DMS53 (cell line): Measurements from ENCODE around the gene CPD.
"Not testable (repeated sequence)": the region's sequence is repeated elsewhere in the genome, so short reads cannot be mapped to it uniquely, and the experiment has no call there.

Experiments
- DNase-seq: peaks from one replicate; lab custom pipeline; 2025; lab: John Stamatoyannopoulos, UW

Gene CPD

GRCh38 chr17:30388321-30389179 is 9.8 kb downstream of the CPD start:
- DNase-seq, result no peak

- DNase-seq, result no peak
These were observed 11.1 kb downstream of the CPD start for GRCh38 chr17:30389756-30390300.

GRCh38 chr17:30391534-30391933 is 12.8 kb downstream of the CPD start:
- no peak for DNase-seq

DNA sequence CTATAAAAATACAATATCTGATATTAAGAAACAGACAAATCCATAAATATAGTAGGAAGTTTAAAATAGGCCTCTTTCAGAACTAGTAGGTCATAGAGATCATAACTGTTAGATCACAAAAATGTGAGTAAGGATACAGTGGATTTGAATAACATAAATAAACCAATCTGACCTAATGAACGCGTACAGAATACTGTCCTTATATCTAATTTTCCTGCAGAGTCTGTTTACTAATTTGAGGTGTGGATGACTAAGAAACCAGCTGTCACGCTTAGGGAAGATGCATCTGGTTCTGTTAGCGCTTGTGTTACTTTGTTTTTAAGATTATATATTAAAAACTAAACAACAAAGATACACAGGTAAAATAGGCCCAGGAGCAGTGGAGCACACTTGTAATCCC is 14.8 kb downstream of the CPD start:
- DNase-seq, result peak; percentile 56

DNA sequence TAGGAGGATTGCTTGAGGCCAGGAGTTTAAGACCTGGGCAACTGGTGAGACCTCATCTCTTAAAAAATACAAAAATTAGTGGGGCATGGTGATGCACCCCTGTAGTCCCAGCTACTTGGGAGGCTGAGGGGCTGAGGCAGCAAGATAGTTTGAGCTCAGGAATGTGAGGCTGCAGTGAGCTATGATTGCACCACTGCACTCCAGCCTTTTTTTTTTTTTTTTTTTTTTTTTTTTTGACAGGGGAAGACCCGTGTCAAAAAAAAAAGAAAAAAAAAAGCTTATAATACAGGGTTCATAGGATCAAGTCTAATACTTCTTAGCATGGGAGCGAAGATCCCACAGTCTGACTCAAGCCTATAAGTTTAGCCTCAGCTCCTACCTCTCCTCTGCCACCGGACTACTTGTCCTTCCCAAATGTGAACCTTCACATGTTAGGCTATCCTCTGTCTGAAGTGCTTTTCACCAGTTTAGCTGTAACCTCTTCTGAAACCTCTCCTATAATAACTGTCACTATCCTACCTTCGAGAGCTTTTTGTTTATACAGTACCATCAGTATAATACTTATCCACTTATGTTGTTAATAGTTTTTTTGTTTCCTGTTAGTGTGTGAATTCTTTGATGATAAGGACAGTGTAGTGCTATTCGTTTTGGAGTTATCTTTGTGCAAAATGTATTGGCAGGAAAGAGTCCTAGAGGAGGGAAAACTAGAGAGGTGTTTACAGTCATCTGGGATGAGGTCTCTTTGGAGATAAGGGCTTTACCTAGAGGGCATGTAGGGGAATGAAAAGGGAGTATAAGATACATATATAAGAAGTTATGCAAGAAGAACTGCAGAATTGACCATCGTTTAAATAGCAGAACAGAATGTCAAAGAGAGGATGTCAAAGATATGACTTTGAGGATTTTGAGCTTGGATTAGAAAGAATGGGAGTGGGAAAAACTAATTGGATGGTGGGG is 15.5 kb downstream of the CPD start:
- DNase-seq, result peak; percentile 60

DNA sequence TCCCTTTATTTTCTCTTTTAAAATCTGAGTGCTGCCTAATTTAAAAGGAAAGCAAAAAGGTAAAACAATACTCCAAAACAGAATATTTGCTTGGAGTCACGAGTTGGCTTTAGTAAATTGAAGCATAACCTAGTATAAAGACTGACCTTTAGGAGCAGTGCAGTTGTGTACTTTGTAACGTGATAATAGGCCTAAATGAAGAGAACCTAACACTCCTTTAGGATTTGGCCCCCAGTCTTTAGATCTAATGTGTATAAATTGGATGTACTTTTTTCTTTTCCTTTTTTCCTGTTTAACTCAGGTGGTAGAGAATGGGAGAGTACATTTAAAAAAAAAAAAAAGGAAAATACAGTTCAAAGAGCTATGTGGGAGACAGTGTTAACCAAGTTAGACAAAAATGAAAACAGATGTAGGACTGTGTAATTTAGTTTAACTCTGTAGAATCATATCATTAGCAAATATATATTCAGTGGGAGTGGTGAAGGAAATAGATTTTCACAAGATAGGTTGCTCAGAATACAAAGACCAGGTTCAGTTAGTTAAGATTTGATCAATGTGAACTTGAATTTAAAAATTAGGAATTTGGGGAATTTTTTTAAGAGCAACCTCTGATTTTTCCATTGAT is 16.8 kb downstream of the CPD start:
- peak; percentile 61 for DNase-seq

GRCh38 chr17:30396129-30396528 is 17.4 kb downstream of the CPD start:
- DNase-seq, result no peak

DNA sequence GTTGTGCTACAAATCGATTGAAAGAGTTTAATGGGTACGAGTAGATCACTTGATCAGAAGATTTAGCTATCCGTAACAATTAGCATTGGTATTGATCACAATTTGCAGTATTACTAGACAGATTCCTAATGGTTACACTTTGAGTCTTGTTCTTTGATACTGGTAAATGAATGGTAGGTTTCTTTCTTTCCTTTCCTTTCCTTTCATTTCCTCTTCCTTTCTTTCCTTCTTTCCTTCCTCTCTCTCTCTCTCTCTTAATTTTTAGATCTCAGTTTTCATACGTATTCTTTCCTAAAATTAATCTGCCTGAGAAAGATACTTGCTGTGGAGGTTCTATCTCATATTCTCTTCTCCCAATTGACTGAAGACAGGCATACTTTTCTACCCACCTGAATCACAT is 17.9 kb downstream of the CPD start:
- no peak for DNase-seq

DNA sequence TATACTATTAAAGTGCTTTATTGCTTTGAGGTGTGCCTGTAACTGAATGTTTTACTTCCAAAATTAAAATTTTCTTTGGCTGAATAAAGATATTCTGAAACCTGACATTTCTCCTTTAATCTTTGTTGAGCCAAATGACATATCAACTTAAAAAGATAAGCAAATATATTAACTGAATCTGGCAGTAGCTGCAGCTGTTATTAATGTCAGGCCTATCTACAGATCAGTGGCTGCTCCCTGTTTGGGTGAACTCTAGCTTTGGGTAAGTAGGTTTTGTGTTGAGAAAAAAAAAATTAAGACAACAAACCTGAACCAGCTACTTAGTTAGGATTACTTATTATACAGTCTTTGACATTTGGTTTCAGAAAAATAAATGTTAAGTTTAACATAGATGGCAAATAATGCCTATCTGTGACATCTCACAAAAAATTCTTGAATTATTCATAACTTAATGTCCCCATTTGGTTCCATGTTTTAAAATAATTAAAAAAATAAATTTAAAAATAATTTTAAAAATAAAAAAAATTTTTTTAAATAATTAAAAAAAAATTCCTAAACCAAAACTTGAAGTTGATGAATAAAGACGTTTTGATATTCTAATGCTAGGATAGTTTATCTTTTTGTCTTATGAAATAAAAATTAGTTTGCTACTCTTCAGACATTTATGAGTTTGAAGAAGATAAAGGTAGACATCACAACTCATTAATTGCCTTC is 19.8 kb downstream of the CPD start:
- no peak for DNase-seq

- no peak for DNase-seq
These were observed 22.4 kb downstream of the CPD start for GRCh38 chr17:30401097-30401496.

GRCh38 chr17:30405161-30405560 is 26.4 kb downstream of the CPD start:
- no peak for DNase-seq

- DNase-seq, result not testable (repeated sequence)
These were observed 31.9 kb downstream of the CPD start for GRCh38 chr17:30410627-30411026.

DNA sequence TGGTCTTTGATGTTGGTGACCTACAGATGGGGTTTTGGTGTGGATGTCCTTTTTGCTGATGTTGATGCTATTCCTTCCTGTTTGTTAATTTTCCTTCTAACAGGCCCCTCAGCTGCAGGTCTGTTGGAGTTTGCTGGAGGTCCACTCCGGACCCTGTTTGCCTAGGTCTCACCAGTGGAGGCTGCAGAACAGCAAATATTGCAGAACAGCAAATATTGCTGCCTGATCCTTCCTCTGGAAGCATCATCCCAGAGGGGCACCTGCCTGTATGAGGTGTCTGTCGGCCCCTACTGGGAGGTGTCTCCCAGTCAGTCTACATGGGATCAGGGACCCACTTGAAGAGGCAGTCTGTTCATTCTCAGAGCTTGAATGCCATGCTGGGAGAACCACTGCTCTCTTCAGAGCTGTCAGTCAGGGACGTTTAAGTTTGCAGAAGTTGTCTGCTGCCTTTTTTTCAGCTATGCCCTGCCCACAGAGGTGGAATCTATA is 33.3 kb downstream of the CPD start:
- DNase-seq, result not testable (repeated sequence)

DNA sequence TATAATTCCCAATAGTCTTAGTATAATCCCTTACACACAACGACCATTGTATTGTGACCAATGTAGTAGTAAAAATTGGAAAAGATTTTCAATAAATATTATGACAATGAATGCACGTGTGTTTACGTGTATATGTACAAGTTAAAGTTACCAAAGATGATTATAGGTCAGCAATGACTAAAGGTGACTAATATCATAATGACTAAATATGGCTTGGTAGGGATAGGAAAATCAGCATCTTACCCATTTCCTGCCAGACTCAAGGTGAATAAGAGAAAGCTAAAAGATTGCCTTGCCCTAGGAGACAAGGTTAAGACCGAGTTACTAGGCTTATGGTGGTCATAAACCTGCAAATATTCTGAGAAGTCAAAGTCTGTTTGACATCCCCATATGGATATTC is 34.4 kb downstream of the CPD start:
- DNase-seq, result no peak

- DNase-seq, result no peak
These were observed 35.8 kb downstream of the CPD start for GRCh38 chr17:30414486-30414885.

- DNase-seq, result no peak
These were observed 36.8 kb downstream of the CPD start for GRCh38 chr17:30415491-30415890.

GRCh38 chr17:30418070-30418469 is 39.3 kb downstream of the CPD start:
- DNase-seq, result not testable (repeated sequence)

GRCh38 chr17:30421592-30421991 is 42.9 kb downstream of the CPD start:
- no peak for DNase-seq

DNA sequence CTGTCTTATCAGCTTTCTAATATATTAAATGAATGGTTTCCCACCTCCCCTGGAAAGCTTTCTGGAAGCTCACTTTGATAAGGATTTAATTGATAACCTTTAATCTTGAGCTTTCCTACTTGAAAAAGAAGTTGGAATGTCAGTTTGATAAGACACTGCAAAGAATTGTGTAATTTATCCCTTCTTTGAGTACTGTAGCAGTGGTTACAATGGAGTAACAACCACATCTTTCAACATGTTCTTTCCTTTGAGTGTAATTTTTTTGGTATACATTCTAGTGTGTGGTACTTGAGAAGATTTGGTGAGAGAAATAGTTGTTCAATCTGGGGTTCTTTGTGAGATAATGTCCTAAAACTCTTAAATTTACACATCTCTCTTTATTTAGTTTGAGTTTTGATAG is 43.4 kb downstream of the CPD start:
- DNase-seq, result no peak

DNA sequence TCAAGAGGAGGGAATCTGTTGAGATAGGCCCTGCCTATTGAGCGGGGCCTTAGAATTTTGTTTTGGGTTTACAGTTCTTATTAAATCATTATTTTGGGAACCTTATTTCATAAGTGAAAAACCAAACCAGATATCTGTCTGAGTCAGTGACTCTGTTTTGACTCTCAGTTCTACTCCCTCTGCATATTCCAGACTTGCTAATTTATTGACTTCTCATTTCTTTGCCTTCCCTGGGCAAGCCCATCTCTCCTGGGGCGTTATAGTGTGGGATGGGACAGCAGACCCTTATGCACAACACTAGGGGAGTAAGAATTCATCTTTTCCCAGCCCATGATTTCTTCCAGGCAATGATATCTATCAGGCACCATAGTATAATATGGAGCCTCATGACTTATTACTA is 45.7 kb downstream of the CPD start:
- no peak for DNase-seq

GRCh38 chr17:30426292-30426691 is 47.6 kb downstream of the CPD start:
- DNase-seq, result no peak
